HepG2 (cell line): Measurements from ENCODE around the gene ANAPC2. TPM values are rescaled to one million over a fixed set of nuclear protein-coding genes. Genes with fewer than 3 reads are reported as not detected.

ENCODE experiments used
- ASH2L ChIP-seq: fragments of 300-600, 200-600 bp; sonication (generic); IDR thresholded peaks from 2 replicates; pipeline ENCODE4 v1.7.0; 2017; ENCODE audit warnings: low read depth, mild to moderate bottlenecking, moderate library complexity, mixed read lengths, low read length; ENCODE audit not compliant: insufficient read length
- CBX1 ChIP-seq: IDR thresholded peaks from one replicate; pipeline ENCODE4 v1.6.1; 2016; ENCODE audit warnings: antibody characterized with exemption, low read depth
- CREM ChIP-seq, 2 experiments: sonication (generic) in 1 of 2; formaldehyde crosslinking in 1 of 2; IDR thresholded peaks; 2 replicates each; pipeline versions ENCODE4 v1.4.0 to v1.6.1; 2016 to 2020; ENCODE audit warnings: antibody characterized with exemption in 1 of 2, mild to moderate bottlenecking in 1 of 2, missing genetic modification reagents in 1 of 2
- HHEX ChIP-seq: IDR thresholded peaks from 2 replicates; pipeline ENCODE4 v1.6.1; 2016; ENCODE audit warnings: control low read depth
- HNF4G ChIP-seq, 2 experiments: sonication (generic) in 1 of 2; formaldehyde crosslinking in 1 of 2; IDR thresholded peaks; 2 replicates each; pipeline versions ENCODE4 v1.4.0 to v1.6.1; 2011 to 2020; ENCODE audit warnings: borderline replicate concordance in 2 of 2, low read depth in 2 of 2, mild to moderate bottlenecking in 2 of 2, low read length in 1 of 2, missing genetic modification reagents in 1 of 2, moderate library complexity in 1 of 2
- MBD4 ChIP-seq: IDR thresholded peaks from 2 replicates; pipeline ENCODE4 v1.6.1; 2012; ENCODE audit warnings: low read length, inconsistent platforms, borderline replicate concordance
- MLLT10 ChIP-seq: sonication (generic); formaldehyde crosslinking; IDR thresholded peaks from 2 replicates; pipeline ENCODE4 v1.4.0; 2020; ENCODE audit warnings: missing genetic modification reagents
- NFE2L1 ChIP-seq: sonication (generic); formaldehyde crosslinking; IDR thresholded peaks from 2 replicates; pipeline ENCODE4 v1.4.0; 2020; ENCODE audit warnings: missing genetic modification reagents, mild to moderate bottlenecking, borderline replicate concordance
- PHF8 ChIP-seq: sonication (generic); formaldehyde crosslinking; IDR thresholded peaks from 2 replicates; pipeline ENCODE4 v1.5.0; 2020; ENCODE audit warnings: missing genetic modification reagents
- RFX1 ChIP-seq: fragments of 450-650 bp; IDR thresholded peaks from 2 replicates; pipeline ENCODE4 v1.6.1; 2017
- ZBTB20 ChIP-seq: sonication (generic); formaldehyde crosslinking; IDR thresholded peaks from 2 replicates; pipeline ENCODE4 v1.8.1; 2023; ENCODE audit warnings: missing genetic modification reagents, low read depth, mild to moderate bottlenecking, borderline replicate concordance
- ZNF331 ChIP-seq: sonication (generic); formaldehyde crosslinking; IDR thresholded peaks from 2 replicates; pipeline ENCODE4 v1.4.0; 2020; ENCODE audit warnings: missing genetic modification reagents
- ZNF672 ChIP-seq: sonication (generic); formaldehyde crosslinking; IDR thresholded peaks from 2 replicates; pipeline ENCODE4 v1.8.1; 2022; ENCODE audit warnings: missing genetic modification reagents
- ZNF724P ChIP-seq: sonication (generic); formaldehyde crosslinking; IDR thresholded peaks from 2 replicates; pipeline ENCODE4 v1.8.0; 2022; ENCODE audit warnings: missing genetic modification reagents, borderline replicate concordance
- polyA plus RNA-seq, 8 experiments: library from polyadenylated mRNA; depleted of rRNA in 3 of 8; stranded (reverse) in 7 of 8; unstranded in 1 of 8; fragments of >200 nt; fragmentation: Illumina TruSeq in 4 of 8; extraction: Trizol in 4 of 8; gene quantifications; 2 replicates each; pipeline versions ENCODE4 v1.2.1 to v1.2.3, GENCODE V29; 2011 to 2016; ENCODE audit warnings: low read depth in 4 of 8, missing spikeins in 1 of 8, mixed read lengths in 1 of 8; ENCODE audit not compliant: insufficient read depth in 1 of 8
- total RNA-seq, 5 experiments: library from RNA; depleted of rRNA; stranded (reverse); fragments of >200 nt; fragmentation: Illumina TruSeq; extraction: Trizol; gene quantifications; 2 replicates each; pipeline ENCODE4 v1.2.3, GENCODE V29; 2016; ENCODE audit warnings: low read depth in 1 of 5
- TF ChIP-seq, protein P1 (sequence below): IDR thresholded peaks from 2 replicates; pipeline ENCODE4 v1.4.0; 2020; ENCODE audit warnings: mild to moderate bottlenecking, missing genetic modification reagents
- TF ChIP-seq, protein P2 (sequence below): sonication (generic); formaldehyde crosslinking; IDR thresholded peaks from 2 replicates; pipeline ENCODE4 v1.5.1; 2020; ENCODE audit warnings: missing genetic modification reagents, mild to moderate bottlenecking, borderline replicate concordance
- TF ChIP-seq, protein P3 (sequence below): sonication (generic); formaldehyde crosslinking; IDR thresholded peaks from 2 replicates; pipeline ENCODE4 v1.8.0; 2022; ENCODE audit warnings: missing genetic modification reagents, mild to moderate bottlenecking, inconsistent platforms, borderline replicate concordance
- TF ChIP-seq, protein P4 (sequence below): sonication (generic); formaldehyde crosslinking; conservative IDR thresholded peaks from 2 replicates; pipeline ENCODE4 v1.4.0; 2020; ENCODE audit warnings: missing genetic modification reagents
- TF ChIP-seq, protein P5 (sequence below): sonication (generic); formaldehyde crosslinking; IDR thresholded peaks from 2 replicates; pipeline ENCODE4 v1.8.1; 2023; ENCODE audit warnings: missing genetic modification reagents, inconsistent platforms, borderline replicate concordance

The ANAPC2 gene
- total and polyA plus RNA-seq, 2 of the 13 experiments (the other 11 are each of a cell fraction or from before 2014, with no cell fraction given): 12.3 to 15.4 TPM

DNA sequence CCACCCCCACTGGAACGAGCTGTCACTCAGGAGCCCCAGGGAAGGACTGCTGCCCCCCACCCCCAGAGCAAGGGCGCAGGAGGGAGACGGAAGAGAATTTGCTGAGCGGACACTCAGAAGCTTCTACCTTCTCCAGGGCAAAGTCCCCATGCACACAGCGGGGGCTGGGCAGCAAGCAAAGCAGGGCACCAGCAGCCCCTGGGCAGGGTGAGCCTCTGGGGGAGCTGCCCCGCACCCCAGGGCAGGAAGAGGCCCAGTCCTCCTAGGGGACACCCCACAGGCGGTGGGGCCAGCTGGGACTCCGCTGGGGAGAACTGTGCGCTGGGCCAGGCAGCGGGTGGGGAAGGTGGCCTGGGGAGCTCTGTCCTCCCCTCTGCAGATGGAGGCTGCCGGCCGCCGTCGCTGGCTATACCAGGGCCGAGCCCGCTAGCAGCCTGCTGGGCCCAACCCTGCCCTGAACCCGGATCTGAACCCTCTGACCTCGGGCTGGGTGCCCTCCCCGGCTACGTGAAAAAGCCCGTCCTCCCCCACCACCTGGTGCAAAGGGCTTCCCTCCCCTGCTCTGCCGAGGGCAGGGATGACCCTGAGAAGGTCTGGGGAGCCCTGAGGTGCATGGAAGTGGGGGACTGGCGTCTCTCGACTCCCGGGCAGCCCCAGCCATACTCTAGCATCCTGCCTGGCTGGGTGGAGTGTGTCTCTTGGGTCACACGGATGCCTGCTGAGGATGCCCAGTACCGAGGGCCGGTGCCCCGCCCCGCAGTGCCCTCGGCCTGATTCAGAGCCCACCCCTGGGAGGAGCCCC, 41.7 kb upstream of the ANAPC2 start (continued):
- TF ChIP-seq, protein P1, sequence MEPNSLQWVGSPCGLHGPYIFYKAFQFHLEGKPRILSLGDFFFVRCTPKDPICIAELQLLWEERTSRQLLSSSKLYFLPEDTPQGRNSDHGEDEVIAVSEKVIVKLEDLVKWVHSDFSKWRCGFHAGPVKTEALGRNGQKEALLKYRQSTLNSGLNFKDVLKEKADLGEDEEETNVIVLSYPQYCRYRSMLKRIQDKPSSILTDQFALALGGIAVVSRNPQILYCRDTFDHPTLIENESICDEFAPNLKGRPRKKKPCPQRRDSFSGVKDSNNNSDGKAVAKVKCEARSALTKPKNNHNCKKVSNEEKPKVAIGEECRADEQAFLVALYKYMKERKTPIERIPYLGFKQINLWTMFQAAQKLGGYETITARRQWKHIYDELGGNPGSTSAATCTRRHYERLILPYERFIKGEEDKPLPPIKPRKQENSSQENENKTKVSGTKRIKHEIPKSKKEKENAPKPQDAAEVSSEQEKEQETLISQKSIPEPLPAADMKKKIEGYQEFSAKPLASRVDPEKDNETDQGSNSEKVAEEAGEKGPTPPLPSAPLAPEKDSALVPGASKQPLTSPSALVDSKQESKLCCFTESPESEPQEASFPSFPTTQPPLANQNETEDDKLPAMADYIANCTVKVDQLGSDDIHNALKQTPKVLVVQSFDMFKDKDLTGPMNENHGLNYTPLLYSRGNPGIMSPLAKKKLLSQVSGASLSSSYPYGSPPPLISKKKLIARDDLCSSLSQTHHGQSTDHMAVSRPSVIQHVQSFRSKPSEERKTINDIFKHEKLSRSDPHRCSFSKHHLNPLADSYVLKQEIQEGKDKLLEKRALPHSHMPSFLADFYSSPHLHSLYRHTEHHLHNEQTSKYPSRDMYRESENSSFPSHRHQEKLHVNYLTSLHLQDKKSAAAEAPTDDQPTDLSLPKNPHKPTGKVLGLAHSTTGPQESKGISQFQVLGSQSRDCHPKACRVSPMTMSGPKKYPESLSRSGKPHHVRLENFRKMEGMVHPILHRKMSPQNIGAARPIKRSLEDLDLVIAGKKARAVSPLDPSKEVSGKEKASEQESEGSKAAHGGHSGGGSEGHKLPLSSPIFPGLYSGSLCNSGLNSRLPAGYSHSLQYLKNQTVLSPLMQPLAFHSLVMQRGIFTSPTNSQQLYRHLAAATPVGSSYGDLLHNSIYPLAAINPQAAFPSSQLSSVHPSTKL (CRISPR knock-in tag): peak; percentile 40; the same call in 1 of the 2 replicates
- no peak for TF ChIP-seq ASH2L
- TF ChIP-seq NFE2L1 (CRISPR knock-in tag): no peak
- no peak for TF ChIP-seq ZBTB20 (CRISPR knock-in tag)
- TF ChIP-seq, protein P2, sequence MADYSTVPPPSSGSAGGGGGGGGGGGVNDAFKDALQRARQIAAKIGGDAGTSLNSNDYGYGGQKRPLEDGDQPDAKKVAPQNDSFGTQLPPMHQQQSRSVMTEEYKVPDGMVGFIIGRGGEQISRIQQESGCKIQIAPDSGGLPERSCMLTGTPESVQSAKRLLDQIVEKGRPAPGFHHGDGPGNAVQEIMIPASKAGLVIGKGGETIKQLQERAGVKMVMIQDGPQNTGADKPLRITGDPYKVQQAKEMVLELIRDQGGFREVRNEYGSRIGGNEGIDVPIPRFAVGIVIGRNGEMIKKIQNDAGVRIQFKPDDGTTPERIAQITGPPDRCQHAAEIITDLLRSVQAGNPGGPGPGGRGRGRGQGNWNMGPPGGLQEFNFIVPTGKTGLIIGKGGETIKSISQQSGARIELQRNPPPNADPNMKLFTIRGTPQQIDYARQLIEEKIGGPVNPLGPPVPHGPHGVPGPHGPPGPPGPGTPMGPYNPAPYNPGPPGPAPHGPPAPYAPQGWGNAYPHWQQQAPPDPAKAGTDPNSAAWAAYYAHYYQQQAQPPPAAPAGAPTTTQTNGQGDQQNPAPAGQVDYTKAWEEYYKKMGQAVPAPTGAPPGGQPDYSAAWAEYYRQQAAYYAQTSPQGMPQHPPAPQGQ (CRISPR knock-in tag): no peak
- TF ChIP-seq PHF8 (CRISPR knock-in tag): no peak
- TF ChIP-seq, protein P3, sequence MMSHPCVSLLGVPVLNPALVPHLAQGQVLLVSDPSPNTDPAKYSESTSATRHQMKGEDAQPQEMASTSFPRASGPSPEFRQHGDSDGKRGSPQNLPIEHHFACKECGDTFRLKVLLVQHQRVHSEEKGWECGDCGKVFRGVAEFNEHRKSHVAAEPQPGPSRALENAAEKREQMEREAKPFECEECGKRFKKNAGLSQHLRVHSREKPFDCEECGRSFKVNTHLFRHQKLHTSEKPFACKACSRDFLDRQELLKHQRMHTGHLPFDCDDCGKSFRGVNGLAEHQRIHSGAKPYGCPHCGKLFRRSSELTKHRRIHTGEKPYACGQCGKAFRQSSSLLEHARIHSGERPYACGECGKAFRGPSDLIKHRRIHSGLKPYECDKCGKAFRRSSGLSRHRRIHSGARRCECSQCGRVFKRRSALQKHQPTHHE (CRISPR knock-in tag): no peak
- no peak for TF ChIP-seq RFX1
- TF ChIP-seq, protein P4, sequence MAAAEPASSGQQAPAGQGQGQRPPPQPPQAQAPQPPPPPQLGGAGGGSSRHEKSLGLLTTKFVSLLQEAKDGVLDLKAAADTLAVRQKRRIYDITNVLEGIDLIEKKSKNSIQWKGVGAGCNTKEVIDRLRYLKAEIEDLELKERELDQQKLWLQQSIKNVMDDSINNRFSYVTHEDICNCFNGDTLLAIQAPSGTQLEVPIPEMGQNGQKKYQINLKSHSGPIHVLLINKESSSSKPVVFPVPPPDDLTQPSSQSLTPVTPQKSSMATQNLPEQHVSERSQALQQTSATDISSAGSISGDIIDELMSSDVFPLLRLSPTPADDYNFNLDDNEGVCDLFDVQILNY: no peak
- peak; percentile 48; the same call in 1 of the 2 replicates for TF ChIP-seq HNF4G (IDR thresholded peaks at IDR 0.05; ENCODE audit: borderline replicate concordance, low read depth, low read length)
- peak; percentile 83; the same call in 1 of the 2 replicates for TF ChIP-seq HNF4G (CRISPR knock-in tag; IDR thresholded peaks at IDR 0.05; ENCODE audit: borderline replicate concordance, low read depth)
- no peak for TF ChIP-seq ZNF724P (CRISPR knock-in tag)
- 0 out of 2 replicates have a peak, but pooled peaks have one; percentile 11 for TF ChIP-seq ZNF331 (CRISPR knock-in tag)
- TF ChIP-seq HHEX: no peak
- no peak for TF ChIP-seq CBX1
- no peak for TF ChIP-seq MLLT10
- TF ChIP-seq ZNF672 (CRISPR knock-in tag): no peak
- TF ChIP-seq, protein P5, sequence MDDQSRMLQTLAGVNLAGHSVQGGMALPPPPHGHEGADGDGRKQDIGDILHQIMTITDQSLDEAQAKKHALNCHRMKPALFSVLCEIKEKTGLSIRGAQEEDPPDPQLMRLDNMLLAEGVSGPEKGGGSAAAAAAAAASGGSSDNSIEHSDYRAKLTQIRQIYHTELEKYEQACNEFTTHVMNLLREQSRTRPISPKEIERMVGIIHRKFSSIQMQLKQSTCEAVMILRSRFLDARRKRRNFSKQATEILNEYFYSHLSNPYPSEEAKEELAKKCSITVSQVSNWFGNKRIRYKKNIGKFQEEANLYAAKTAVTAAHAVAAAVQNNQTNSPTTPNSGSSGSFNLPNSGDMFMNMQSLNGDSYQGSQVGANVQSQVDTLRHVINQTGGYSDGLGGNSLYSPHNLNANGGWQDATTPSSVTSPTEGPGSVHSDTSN (CRISPR knock-in tag): no peak
- peak; percentile 65; the same call in 1 of the 2 replicates for TF ChIP-seq CREM (IDR thresholded peaks at IDR 0.05)
- no peak for TF ChIP-seq CREM (CRISPR knock-in tag; IDR thresholded peaks at IDR 0.05)
- no peak for TF ChIP-seq MBD4
